ENCODE data around the gene ASB6. TPM values are rescaled to one million over a fixed set of nuclear protein-coding genes. Genes with fewer than 3 reads are reported as not detected.

ASB6 gene
- total RNA-seq, 2 experiments from 2014 or later, result 19.0 to 21.4 TPM

DNA sequence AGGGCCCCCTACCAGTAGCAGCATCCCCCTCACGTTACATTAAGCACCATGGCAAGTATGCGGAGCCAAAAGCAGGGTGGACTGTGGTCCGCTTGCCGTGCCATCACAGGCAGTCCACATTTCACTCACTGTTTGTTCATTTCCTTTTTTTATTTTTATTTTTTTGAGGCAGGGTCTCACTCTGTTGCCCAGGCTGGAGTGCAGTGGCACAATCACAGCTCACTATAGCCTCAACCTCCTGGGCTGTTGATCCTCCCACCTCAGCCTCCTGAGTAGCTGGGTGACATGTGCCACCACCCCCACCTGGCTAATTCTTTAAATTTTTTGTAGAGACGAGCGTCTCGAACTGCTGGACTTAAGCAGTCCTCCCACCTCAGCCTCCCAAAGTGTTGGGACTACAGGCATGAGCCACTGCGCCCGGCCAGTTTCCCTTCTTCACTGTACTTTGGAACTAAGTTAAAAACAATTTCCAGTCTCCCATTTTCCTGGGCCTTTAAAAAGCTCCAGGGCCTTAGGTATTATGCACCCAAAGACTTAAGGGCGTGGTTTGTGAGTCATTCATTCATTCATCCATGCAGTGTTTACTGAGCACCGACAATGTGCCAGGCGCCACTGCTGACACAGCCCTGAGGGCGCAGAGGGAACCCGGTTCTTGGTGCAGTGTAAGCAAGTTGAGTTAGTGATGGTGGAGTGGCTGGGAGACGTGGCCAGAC lies 43.4 kb upstream of the ASB6 start:
- TF ChIP-seq, protein P1, sequence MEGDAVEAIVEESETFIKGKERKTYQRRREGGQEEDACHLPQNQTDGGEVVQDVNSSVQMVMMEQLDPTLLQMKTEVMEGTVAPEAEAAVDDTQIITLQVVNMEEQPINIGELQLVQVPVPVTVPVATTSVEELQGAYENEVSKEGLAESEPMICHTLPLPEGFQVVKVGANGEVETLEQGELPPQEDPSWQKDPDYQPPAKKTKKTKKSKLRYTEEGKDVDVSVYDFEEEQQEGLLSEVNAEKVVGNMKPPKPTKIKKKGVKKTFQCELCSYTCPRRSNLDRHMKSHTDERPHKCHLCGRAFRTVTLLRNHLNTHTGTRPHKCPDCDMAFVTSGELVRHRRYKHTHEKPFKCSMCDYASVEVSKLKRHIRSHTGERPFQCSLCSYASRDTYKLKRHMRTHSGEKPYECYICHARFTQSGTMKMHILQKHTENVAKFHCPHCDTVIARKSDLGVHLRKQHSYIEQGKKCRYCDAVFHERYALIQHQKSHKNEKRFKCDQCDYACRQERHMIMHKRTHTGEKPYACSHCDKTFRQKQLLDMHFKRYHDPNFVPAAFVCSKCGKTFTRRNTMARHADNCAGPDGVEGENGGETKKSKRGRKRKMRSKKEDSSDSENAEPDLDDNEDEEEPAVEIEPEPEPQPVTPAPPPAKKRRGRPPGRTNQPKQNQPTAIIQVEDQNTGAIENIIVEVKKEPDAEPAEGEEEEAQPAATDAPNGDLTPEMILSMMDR (conservative IDR thresholded peaks at IDR 0.05; ENCODE audit: low read length), result no peak
- TF ChIP-seq EZH2phosphoT487 (IDR thresholded peaks at IDR 0.05; ENCODE audit: borderline replicate concordance, low read depth, low read length), result no peak
- intact Hi-C loops (cut with micrococcal nuclease; ENCODE audit: unreplicated experiment), result no loop called here
- Histone ChIP-seq H3K4me1 (ENCODE audit: insufficient read depth, low read length, poor library complexity, severe bottlenecking) (no peaks in the 10 kb centered on the region), H4K20me1 (ENCODE audit: insufficient read depth, low read length) (no peaks in the 10 kb centered on the region), H3K4me2 (ENCODE audit: low read length) (no peak overlapping the region), H3K36me3 (ENCODE audit: insufficient read depth, low read length) (no peaks in the 10 kb centered on the region), H3K9me2 (ENCODE audit: insufficient read depth, low read length) (no peaks in the 10 kb centered on the region), H3K9me3 (ENCODE audit: low read length) (no peaks in the 10 kb centered on the region), H3K27ac (ENCODE audit: low read depth, low read length, poor library complexity, severe bottlenecking) (no peak overlapping the region), H2AFZ (ENCODE audit: low read length) (no peak overlapping the region), H3K79me2 (ENCODE audit: insufficient read depth, low read depth, low read length) (no peaks in the 10 kb centered on the region), H3K4me3 (ENCODE audit: low read depth, low read length, poor library complexity, severe bottlenecking) (no peak overlapping the region)
- BruUV-seq (replicated peaks), result no TSS peak
- ChIA-PET CTCF (ENCODE audit: unreplicated experiment) (no interaction called here), POLR2A (no interaction called here)
- DNase-seq (ENCODE audit: low spot score), result no peak

DNA sequence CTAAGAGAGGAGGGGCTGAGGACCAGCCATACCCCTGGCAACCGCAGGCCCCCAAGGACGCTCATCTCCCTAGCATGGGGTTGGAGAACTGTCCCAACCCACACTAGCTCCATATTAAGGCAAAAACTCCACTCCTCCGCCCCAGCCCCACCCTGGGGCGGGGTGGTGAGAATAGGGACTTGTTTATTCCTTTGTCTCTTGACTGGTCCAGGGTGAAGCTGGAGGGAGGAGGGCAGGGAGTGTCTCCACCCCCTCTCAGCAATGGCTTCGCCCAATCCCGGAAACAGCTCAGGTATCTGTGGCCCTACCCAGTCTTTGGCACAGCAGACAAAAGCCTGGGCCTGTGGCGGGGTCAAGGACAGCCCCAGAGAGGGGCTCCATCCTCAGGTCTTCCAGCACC lies 40.4 kb upstream of the ASB6 start:
- Histone ChIP-seq H2AFZ (ENCODE audit: low read length) (no peak overlapping the region), H4K20me1 (ENCODE audit: insufficient read depth, low read length) (no peaks in the 10 kb centered on the region), H3K4me2 (ENCODE audit: low read length) (no peak overlapping the region), H3K9me3 (ENCODE audit: low read length) (no peaks in the 10 kb centered on the region), H3K4me1 (ENCODE audit: insufficient read depth, low read length, poor library complexity, severe bottlenecking) (no peaks in the 10 kb centered on the region), H3K36me3 (ENCODE audit: insufficient read depth, low read length) (no peaks in the 10 kb centered on the region), H3K9me2 (ENCODE audit: insufficient read depth, low read length) (no peaks in the 10 kb centered on the region), H3K27ac (ENCODE audit: low read depth, low read length, poor library complexity, severe bottlenecking) (no peak overlapping the region), H3K4me3 (ENCODE audit: low read depth, low read length, poor library complexity, severe bottlenecking) (no peak overlapping the region), H3K79me2 (ENCODE audit: insufficient read depth, low read depth, low read length) (no peaks in the 10 kb centered on the region)
- BruUV-seq (replicated peaks), result no TSS peak
- TF ChIP-seq, protein P1 (conservative IDR thresholded peaks at IDR 0.05; ENCODE audit: low read length), result no peak
- TF ChIP-seq EZH2phosphoT487 (IDR thresholded peaks at IDR 0.05; ENCODE audit: borderline replicate concordance, low read depth, low read length), result no peak
- ChIA-PET CTCF (ENCODE audit: unreplicated experiment) (no interaction called here), POLR2A (no interaction called here)
- DNase-seq (ENCODE audit: low spot score), result no peak
- intact Hi-C loops (cut with micrococcal nuclease; ENCODE audit: unreplicated experiment), result no loop called here

DNA sequence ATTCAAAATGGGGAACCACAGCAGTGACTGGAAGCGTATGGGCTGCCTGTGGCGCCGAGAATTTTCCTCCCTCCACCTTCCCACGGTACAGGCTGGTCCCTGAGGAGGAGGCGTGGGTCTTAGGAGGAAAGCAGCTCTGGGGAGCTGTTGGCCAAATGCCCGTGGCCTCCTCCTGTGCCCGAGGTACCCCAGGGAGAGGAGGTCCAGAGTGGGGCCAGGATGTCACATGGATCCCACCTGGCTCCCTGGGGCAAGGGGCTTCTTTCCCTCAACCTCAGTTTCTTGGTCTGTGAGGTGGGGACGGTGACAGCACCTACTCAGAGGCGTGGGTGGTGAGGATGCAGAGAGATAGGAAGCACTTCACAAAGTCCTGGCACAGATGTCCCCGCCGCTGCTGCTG lies 40.0 kb upstream of the ASB6 start:
- Histone ChIP-seq H3K79me2 (ENCODE audit: insufficient read depth, low read depth, low read length) (no peaks in the 10 kb centered on the region), H3K9me3 (ENCODE audit: low read length) (no peaks in the 10 kb centered on the region), H3K4me2 (ENCODE audit: low read length) (no peak overlapping the region), H3K27ac (ENCODE audit: low read depth, low read length, poor library complexity, severe bottlenecking) (no peak overlapping the region), H3K4me1 (ENCODE audit: insufficient read depth, low read length, poor library complexity, severe bottlenecking) (no peaks in the 10 kb centered on the region), H3K4me3 (ENCODE audit: low read depth, low read length, poor library complexity, severe bottlenecking) (no peak overlapping the region), H2AFZ (ENCODE audit: low read length) (no peak overlapping the region), H3K9me2 (ENCODE audit: insufficient read depth, low read length) (no peaks in the 10 kb centered on the region), H4K20me1 (ENCODE audit: insufficient read depth, low read length) (no peaks in the 10 kb centered on the region), H3K36me3 (ENCODE audit: insufficient read depth, low read length) (no peaks in the 10 kb centered on the region)
- BruUV-seq (replicated peaks), result no TSS peak
- DNase-seq (ENCODE audit: low spot score), result no peak
- TF ChIP-seq, protein P1 (conservative IDR thresholded peaks at IDR 0.05; ENCODE audit: low read length), result no peak
- TF ChIP-seq EZH2phosphoT487 (IDR thresholded peaks at IDR 0.05; ENCODE audit: borderline replicate concordance, low read depth, low read length), result no peak
- intact Hi-C loops (cut with micrococcal nuclease; ENCODE audit: unreplicated experiment), result no loop called here
- ChIA-PET CTCF (ENCODE audit: unreplicated experiment) (no interaction called here), POLR2A (no interaction called here)
